HAP-1 (cell line): ENCODE measurements around the gene SLC48A1.

ENCODE experiments used
- DNase-seq, 2 experiments: peaks; one replicate each; pipeline ENCODE4 v3.0.0-alpha.2; 2016 to 2020; ENCODE audit warnings: low spot score in 2 of 2
- H3K27me3 ChIP-seq: fragments of 250-450 bp; sonication (Bioruptor Pico); 2 replicates; pipeline ENCODE4 v1.5.1; 2020; ENCODE audit warnings: low read depth, mild to moderate bottlenecking, moderate library complexity
- H3K36me3 ChIP-seq: fragments of 250-450 bp; sonication (Bioruptor Pico); replicated peaks from 2 replicates; pipeline ENCODE4 v1.5.1; 2020; ENCODE audit warnings: mild to moderate bottlenecking
- H3K4me1 ChIP-seq: fragments of 250-450 bp; sonication (Bioruptor Pico); 2 replicates; pipeline ENCODE4 v1.5.1; 2020; ENCODE audit warnings: mild to moderate bottlenecking
- H3K4me3 ChIP-seq: fragments of 250-450 bp; sonication (Bioruptor Pico); 2 replicates; pipeline ENCODE4 v1.5.1; 2020; ENCODE audit warnings: mild to moderate bottlenecking, moderate library complexity
- H3K9me3 ChIP-seq: fragments of 250-450 bp; sonication (Bioruptor Pico); 2 replicates; pipeline ENCODE4 v1.5.1; 2020; ENCODE audit warnings: mild to moderate bottlenecking, moderate library complexity
- in situ Hi-C: fragments of 300-500 bp; cut with MboI; formaldehyde crosslinking; loops from 3 replicates; pipeline ENCODE4 v1.14.3; 2020; ENCODE audit warnings: low sequenced_read_pairs, inconsistent platforms, mixed read lengths

SLC48A1 gene

DNA sequence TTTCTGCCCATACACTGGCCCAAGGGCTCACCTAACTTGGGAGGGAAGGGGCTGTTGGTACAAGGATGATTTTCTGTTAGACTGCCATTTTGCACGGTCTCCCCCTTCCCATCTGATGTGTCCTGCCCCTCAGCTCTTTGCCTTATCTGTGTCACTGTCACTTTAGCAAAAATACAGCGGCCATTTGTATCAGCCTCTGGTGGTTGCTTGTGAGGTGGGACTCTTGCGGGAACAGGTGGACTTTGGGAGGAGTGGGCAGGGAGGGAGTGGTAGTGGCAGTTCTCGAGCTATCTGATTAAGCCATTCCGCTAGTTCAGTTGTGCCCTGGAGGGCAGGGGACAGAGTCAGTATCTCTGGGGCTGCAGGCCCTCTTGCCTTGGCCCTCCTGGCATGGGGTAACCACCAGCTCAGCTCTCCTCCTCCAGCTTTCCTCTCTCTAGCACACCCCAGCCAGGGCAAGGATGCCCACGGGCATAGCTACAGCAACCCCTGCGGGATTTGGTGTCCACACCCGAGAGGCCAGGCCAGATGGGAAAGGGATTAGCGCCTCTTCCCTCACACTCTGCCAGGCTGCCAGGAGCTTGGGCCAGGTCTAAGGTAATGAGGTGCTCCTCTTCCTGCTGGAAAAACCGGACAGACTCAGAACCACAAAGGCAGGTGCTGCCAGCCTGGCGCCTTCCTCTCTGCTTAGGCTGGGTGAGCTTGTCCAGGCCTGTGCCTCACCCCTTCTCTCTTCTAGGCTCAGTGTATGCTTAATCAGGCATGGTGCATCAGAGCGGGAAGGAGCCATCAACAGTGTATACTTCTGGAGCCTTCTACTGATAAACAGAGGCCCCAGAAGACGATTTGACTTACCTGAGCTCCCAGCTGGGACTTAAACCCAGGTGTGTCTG, 8.7 kb downstream of the SLC48A1 start:
- no peak overlapping the region for H3K4me3 ChIP-seq
- peaks cover 41% of the 10 kb centered on the region for H3K36me3 ChIP-seq
- H3K9me3 ChIP-seq: no peaks in the 10 kb centered on the region
- H3K4me1 ChIP-seq: peaks cover 7% of the 10 kb centered on the region
- DNase-seq: no peak
- in situ Hi-C loops: no loop called here
- no peaks in the 10 kb centered on the region for H3K27me3 ChIP-seq

DNA sequence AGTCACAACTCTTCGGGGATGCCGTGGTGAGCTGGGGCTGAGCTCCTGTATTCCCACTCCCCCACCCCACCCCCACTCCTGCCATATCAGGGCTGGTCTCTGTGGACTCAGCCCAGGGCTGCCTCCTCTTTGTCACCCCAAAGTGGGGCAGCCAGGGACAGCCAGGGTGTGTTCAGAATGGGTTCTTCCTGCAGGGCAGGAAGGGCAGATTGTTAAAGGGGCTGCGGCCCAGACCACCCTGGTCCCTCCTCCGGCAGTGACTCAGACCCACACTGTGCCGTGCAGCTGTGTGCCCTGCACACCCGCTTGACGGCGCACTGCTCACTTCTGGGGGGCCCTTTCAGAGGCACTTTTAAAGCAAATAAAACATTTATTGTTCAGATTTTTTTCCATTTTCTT, 9.3 kb downstream of the SLC48A1 start:
- Histone ChIP-seq H3K4me3 (no peak overlapping the region), H3K9me3 (no peaks in the 10 kb centered on the region), H3K36me3 (peaks cover 42% of the 10 kb centered on the region), H3K27me3 (no peaks in the 10 kb centered on the region), H3K4me1 (peaks cover 7% of the 10 kb centered on the region)
- in situ Hi-C loops: no loop called here
- DNase-seq: no peak

DNA sequence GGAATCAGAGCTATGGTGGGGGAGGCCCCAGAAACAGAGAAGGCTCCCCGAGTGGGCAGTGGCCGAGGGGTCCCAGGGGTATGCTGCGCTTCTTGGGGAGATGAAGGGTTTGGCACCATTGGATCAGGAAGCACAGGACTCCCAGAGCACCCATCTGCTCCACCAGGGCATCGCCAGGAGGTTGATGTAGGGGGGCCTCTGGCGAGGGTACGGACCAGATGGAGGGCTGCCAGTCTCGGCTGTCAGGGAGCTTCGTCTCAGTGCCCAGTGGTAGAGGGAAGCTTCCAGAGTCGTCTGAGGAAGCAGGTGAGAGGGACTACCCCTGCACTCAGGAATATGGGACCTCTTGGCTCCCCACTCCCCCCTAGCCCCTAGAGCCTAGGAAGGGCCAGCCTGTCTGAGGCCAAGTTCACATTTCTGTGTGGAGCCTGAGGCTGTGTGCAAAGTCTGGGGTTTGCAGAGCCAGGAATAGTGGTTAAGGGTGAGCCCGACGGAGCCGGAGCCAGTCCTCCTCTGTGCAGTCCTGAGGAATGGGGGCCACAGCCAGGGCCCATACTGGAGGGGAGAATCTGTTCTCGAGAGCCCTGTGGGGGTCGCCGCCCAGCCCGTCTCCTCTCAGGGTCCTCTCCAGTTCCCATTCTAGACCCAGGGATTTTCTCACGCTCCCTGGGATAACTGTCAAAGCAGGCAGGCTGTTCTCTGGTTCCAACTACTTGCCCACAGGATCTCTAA, 10.2 kb downstream of the SLC48A1 start:
- Histone ChIP-seq H3K9me3 (no peaks in the 10 kb centered on the region), H3K36me3 (peaks cover 50% of the 10 kb centered on the region), H3K4me1 (peaks cover 7% of the 10 kb centered on the region), H3K27me3 (no peaks in the 10 kb centered on the region), H3K4me3 (no peak overlapping the region)
- in situ Hi-C loops: no loop called here
- DNase-seq: no peak

DNA sequence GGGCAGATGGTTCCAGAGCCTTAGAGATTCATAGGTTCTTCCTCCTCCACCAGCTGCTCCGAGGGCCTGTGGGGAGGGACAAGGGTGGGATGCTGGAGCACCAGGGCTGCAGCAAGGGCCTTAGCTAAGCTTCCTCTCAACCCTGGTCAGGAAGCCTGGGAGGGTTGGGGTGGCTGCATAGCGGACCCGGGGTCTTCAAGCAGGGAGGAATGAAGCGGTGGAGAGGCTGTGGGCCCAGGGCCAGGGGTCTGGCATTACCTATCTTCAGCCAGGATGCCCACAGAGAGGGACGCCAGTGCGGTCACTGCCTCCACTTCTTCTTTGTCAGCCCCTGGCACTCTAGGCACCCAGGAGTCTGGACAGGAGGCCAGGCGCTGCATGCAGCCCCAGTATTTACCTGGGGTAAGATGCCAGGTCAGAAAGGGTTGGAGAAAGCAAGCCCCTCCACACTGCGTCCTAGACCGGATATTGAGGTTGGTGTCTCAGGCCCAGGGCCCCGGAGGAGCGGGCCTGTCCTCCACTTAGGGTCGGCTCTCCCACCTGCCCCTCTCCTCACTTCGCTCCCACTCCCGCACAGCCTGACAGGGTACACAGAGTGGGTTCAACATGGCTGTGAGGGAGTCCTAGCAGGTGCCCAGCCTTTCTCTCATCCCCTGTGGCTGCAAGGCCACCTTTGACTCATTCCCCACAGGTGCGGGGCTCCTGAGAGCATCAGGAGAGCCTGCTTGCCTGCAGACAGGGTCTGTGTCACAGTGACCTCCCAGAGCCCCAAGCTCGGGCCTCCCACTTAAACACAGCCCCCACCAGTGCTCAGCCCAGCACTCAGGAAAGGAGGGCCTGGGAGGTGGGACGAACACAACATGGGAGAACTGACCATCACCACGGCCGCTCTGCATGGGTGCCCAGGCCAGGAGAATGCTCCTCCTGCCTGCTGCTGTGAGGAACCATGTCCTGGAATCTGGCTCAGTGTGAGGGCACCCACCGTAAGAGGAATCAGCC, 11.1 kb downstream of the SLC48A1 start:
- no peak for DNase-seq
- Histone ChIP-seq H3K4me3 (no peak overlapping the region), H3K4me1 (peaks cover under 1% of the 10 kb centered on the region; the same call in 1 of the 2 replicates), H3K36me3 (peaks cover 59% of the 10 kb centered on the region), H3K27me3 (no peaks in the 10 kb centered on the region), H3K9me3 (no peaks in the 10 kb centered on the region)
- in situ Hi-C loops: no loop called here

DNA sequence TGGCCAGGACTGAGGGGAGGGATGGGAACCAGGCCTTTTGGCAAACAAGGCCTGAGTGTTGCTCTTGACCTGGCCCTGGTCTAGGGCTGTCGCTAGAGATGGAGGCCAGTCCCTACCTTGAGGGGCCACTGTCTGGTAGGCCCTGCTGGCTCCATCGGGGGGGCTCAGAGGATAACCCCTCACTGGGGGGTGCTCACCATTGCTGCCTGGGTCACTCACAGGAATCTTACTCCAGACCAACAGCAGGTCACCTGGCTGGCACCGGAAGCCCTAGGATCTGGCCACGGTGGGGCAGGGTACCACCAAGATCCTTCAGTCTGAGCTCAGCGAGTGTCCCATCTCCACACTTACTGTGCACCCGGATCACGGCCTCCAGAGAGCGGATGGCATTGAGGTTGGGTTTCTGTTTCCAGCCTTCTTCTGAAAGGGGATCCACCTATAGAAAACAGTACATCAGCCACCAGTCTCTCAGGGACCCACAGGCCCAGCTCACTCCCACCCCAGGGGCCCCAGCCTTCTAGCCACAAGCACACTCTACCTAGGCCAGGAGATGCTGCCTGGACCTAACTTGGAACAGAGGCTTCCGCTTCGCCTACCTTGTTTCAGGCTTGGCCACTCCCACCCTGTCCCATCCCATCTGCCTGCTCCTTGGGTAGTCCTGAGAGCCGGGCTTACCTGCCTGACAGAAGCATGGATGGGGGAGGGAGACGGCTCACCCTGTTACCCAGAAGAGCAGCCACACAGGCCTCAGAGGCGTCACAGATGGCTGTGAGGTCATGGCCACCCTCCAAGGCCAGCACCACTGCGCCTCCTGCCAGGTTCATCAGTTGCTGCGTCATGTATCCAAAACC, 12.2 kb downstream of the SLC48A1 start:
- H3K4me1 ChIP-seq: no peaks in the 10 kb centered on the region
- H3K27me3 ChIP-seq: no peaks in the 10 kb centered on the region
- H3K4me3 ChIP-seq: no peak overlapping the region
- in situ Hi-C loops: no loop called here
- no peaks in the 10 kb centered on the region for H3K9me3 ChIP-seq
- peaks cover 68% of the 10 kb centered on the region for H3K36me3 ChIP-seq
- DNase-seq: no peak

DNA sequence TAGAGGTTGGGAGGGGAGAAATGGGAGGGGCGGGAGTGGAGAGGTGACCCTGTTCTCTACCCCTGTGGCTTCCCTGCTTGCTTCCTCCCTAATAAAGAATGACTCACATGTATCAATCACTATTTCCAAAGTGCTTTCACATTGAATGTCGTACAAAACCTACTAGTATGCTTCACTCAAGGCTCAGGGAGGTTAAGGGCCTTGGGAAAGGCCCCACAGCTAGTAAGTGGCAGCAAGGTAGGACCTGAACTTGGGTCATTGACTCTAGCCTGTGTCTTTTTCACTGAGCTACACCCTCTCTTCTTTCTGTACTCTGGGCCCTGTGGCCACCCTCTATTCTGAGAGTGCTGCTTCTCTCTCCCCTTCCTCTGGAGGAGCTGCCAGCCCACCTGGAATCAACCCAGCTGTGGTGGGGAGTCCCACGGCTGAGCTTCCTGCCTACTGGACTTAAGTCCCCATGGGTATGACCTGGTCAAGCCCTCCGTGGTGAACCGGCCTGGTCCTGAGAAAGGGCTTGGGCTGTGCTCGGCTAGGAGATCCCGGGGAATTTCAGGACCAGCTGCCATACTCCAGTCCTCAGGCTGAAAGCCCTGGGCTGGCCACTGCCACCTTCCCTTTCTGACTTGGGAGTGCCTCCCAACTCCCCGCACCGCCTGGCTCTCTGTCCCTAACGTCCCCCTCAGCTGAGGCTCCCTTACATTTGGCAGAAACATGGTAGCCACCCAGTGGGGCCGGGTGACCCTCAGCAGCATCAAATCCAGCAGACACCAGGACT, 13.0 kb downstream of the SLC48A1 start:
- Histone ChIP-seq H3K27me3 (no peaks in the 10 kb centered on the region), H3K9me3 (no peaks in the 10 kb centered on the region), H3K36me3 (peaks cover 65% of the 10 kb centered on the region), H3K4me1 (no peaks in the 10 kb centered on the region), H3K4me3 (no peak overlapping the region)
- no peak for DNase-seq
- in situ Hi-C loops: no loop called here

DNA sequence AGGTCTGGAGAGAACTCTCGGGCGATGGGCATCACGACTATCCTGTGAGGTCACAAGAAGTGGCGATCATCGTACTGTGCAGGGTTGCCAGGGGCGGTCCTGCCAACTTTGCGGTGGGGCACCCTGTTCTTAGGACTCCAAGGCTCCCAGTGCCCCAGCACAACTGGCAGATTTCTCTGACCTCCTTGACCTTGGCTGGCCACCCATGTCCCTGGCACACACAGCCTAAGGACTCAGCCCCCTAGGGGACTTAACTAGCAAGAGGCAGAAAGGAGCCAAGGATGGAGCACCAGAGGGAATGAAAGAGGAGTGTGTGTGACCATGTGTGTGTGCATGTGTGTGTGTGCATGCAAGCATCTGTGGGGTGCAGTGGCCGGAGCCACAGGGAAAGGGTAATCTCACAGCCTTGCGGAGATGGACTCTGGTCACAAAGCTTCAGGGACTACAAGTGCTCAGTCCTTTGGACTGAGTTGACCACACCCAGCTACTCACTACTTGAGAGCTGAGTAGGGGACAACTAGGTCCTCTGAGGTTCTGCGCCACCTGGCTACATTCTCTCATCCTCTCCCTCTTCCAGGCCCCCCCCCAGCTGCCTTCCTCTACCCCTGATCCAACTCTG, 13.7 kb downstream of the SLC48A1 start:
- no peak overlapping the region for H3K4me3 ChIP-seq
- no peaks in the 10 kb centered on the region for H3K27me3 ChIP-seq
- in situ Hi-C loops: no loop called here
- H3K36me3 ChIP-seq: peaks cover 62% of the 10 kb centered on the region
- DNase-seq: no peak
- no peaks in the 10 kb centered on the region for H3K9me3 ChIP-seq
- H3K4me1 ChIP-seq: no peaks in the 10 kb centered on the region

DNA sequence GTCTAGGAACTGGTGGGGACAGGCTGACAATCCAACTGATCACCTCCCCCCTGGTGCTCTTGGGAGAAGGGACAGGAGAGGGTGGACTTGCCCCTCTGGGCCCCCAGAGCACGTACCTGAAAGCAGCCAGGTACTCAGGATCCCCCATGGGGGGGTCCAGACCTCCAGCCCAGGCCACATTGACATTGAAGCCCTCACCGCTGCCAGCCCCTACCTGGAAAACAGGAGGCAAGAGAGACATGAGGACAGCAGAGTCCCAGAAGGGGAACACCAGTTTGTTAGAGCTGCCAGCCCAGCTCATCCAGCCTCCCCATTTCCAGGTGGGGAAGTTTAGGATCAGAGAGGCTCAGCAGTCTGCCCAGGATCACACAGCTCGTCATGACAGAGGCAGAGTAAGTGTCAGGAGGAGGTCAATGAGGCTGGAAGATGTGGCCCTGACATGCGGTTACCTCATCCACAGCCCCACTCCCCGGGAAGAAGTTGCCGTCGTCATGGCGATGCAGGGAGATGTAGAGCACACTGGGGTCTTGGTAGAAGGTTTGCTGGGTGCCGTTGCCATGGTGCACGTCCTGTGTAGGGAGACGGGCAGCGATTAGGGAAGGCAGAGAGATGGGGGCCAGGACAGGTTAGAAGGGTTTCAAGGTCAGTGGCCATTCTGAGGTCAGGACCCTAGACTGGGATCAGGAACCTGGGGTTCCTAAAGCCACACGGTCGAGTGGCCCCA, 14.7 kb downstream of the SLC48A1 start:
- in situ Hi-C loops: no loop called here
- H3K36me3 ChIP-seq: peaks cover 57% of the 10 kb centered on the region
- no peaks in the 10 kb centered on the region for H3K27me3 ChIP-seq

DNA sequence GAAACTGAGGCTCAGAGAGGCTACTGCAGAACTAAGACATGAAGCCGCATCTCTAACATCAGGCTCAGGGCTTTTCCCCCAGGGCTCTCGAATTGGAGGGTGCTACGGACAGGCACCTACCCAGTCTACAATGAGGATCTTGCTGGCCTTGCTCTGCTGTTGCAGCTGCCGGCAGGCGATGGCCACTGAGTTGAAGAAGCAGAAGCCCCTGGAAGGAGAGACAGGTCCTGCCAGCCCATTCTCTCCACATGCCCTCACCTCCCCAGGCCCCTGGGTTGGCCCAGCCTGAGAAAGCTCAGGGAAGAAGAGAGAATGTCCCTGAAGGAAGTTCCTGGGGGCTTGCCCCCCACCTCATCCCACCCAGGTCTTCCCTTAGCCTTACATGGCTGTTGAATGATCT, 16.1 kb downstream of the SLC48A1 start:
- in situ Hi-C loops: no loop called here

More for the DNA sequence above, 14.7 kb downstream of the SLC48A1 start:
- H3K4me3 ChIP-seq: no peak overlapping the region
- no peaks in the 10 kb centered on the region for H3K4me1 ChIP-seq
- H3K9me3 ChIP-seq: no peaks in the 10 kb centered on the region
- no peak for DNase-seq

DNA sequence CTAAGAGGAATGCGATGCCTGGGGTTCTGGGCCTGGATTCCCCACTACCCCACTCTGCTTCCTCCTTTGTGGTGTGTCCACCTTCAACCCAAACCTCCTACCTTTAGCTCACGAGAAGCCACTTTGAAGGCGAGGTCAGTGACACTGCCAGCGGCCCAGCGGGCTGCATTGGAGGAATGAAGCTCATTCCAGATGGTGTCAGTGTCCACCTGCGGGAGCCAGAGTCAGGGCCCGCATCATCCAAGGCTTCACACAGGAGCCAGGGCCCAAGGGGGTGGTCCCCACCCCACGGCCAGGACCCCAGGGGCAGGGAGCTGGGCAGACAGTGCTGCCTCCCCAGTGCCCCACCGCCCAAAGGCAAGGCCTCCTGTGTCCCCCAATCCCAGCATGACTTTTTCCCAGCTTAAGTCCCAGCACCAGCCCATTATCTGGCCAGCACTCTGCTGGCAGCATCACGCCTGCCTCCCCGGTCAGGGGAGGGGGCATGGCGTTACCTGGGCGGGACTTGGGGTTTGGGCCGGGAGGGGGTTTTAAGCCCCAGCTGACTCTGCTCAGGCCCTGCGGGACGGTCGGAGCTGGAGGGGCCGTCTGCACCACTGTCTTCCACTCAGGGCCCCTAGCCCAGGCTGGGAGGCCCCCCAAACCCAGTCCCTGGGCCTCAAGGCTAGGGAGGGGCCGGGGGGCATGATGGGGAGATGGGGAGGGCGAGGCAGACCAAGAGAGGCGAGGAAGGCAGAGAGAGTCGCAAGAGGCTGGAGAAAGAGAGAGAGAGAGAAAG, 16.9 kb downstream of the SLC48A1 start:
- no peaks in the 10 kb centered on the region for H3K27me3 ChIP-seq
- in situ Hi-C loops: no loop called here
- no peak overlapping the region for H3K4me3 ChIP-seq
- H3K9me3 ChIP-seq: no peaks in the 10 kb centered on the region
- no peak for DNase-seq
- no peaks in the 10 kb centered on the region for H3K4me1 ChIP-seq
- H3K36me3 ChIP-seq: peaks cover 53% of the 10 kb centered on the region

More for the DNA sequence above, 16.1 kb downstream of the SLC48A1 start:
- Histone ChIP-seq H3K4me3 (no peak overlapping the region), H3K27me3 (no peaks in the 10 kb centered on the region), H3K36me3 (peaks cover 55% of the 10 kb centered on the region), H3K9me3 (no peaks in the 10 kb centered on the region), H3K4me1 (no peaks in the 10 kb centered on the region)
- DNase-seq: no peak
